GM12864 (cell line): ENCODE measurements around the gene GRP.

Experiments used
- DNase-seq: peaks from one replicate; pipeline ENCODE4 v3.0.0-alpha.2; 2011; ENCODE audit warnings: low read depth
- H3K4me3 ChIP-seq: 2 replicates; pipeline ENCODE4 v1.5.1; 2011; ENCODE audit warnings: mild to moderate bottlenecking, low read depth, low read length, control low read depth
- CTCF ChIP-seq: IDR thresholded peaks from 2 replicates; pipeline ENCODE4 v1.5.1; 2011; ENCODE audit warnings: low read depth, mild to moderate bottlenecking, moderate library complexity, low read length, control low read depth, inconsistent platforms; ENCODE audit errors: missing control alignments

Gene GRP

GRCh38 chr18:59229191-59229590 lies 9.2 kb downstream of the GRP start:
- DNase-seq = no peak
- no peak overlapping the region for H3K4me3 ChIP-seq
- TF ChIP-seq CTCF = no peak

- TF ChIP-seq CTCF = no peak
- no peak for DNase-seq
- H3K4me3 ChIP-seq = no peak overlapping the region
Observed at GRCh38 chr18:59229701-59230443, 9.9 kb downstream of the GRP start.

- no peak for TF ChIP-seq CTCF
- no peak for DNase-seq
- H3K4me3 ChIP-seq = no peak overlapping the region
Observed at GRCh38 chr18:59231114-59231513, 11.2 kb downstream of the GRP start.

- H3K4me3 ChIP-seq = no peak overlapping the region
- no peak for TF ChIP-seq CTCF
- no peak for DNase-seq
Observed at GRCh38 chr18:59231877-59232276, 11.9 kb downstream of the GRP start.

- DNase-seq = no peak
- no peak for TF ChIP-seq CTCF
- H3K4me3 ChIP-seq = no peak overlapping the region
Observed at GRCh38 chr18:59232309-59233016, 12.5 kb downstream of the GRP start.

- no peak overlapping the region for H3K4me3 ChIP-seq
- no peak for TF ChIP-seq CTCF
- no peak for DNase-seq
Observed at GRCh38 chr18:59233017-59233410, 13.1 kb downstream of the GRP start.
